Measurements from ENCODE around the gene POLR2F.

DNA sequence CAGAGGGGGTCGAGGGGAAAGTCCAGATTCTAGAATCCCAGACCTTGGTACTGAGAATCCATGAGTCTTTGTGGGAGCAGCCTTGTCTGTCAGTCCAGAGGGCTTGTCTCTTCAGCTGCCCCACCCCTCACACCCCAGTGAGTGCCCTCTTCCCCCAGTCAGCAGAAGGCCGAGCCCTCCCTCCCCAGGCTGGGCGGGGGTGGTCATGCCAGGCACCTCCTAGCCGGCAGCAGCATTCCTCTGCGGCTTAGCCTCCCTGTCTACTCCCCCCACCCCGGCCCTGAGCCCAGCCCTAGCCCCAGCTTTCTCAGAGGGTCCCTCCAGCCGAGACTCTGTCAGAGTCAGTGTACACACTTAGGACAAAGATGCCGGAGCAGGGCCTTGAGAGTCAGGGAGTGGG lies 26.3 kb downstream of the POLR2F start:
- TF ChIP-seq POLR2A (IDR thresholded peaks at IDR 0.05) = no peak
- TF ChIP-seq, protein P1, sequence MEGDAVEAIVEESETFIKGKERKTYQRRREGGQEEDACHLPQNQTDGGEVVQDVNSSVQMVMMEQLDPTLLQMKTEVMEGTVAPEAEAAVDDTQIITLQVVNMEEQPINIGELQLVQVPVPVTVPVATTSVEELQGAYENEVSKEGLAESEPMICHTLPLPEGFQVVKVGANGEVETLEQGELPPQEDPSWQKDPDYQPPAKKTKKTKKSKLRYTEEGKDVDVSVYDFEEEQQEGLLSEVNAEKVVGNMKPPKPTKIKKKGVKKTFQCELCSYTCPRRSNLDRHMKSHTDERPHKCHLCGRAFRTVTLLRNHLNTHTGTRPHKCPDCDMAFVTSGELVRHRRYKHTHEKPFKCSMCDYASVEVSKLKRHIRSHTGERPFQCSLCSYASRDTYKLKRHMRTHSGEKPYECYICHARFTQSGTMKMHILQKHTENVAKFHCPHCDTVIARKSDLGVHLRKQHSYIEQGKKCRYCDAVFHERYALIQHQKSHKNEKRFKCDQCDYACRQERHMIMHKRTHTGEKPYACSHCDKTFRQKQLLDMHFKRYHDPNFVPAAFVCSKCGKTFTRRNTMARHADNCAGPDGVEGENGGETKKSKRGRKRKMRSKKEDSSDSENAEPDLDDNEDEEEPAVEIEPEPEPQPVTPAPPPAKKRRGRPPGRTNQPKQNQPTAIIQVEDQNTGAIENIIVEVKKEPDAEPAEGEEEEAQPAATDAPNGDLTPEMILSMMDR (IDR thresholded peaks at IDR 0.05) = no peak
